Type B pancreatic cell (in vitro differentiated cells): Measurements from ENCODE around the gene PRKAG1. TPM values are rescaled to one million over a fixed set of nuclear protein-coding genes. Genes with fewer than 3 reads are reported as not detected.
A peak's percentile ranks its signal among the peaks of the same experiment; 100 is the strongest.

Source experiments
- DNase-seq: peaks from one replicate; pipeline ENCODE4 v3.0.0; 2021; ENCODE audit warnings: mixed read lengths; ENCODE audit not compliant: unreplicated experiment; ENCODE audit errors: extremely low spot score
- H3K27ac Mint-ChIP-seq: 2 replicates; pipeline ENCODE4 v1.8.0; 2021; ENCODE audit warnings: mild to moderate bottlenecking, mixed read lengths
- H3K27me3 Mint-ChIP-seq: 2 replicates; pipeline ENCODE4 v1.8.0; 2021; ENCODE audit warnings: mixed read lengths
- H3K36me3 Mint-ChIP-seq: 2 replicates; pipeline ENCODE4 v1.8.0; 2021; ENCODE audit warnings: mixed read lengths
- H3K4me1 Mint-ChIP-seq: one replicate; pipeline ENCODE4 v1.8.0; 2021; ENCODE audit warnings: mixed read lengths; ENCODE audit not compliant: unreplicated experiment
- H3K4me3 Mint-ChIP-seq: 2 replicates; pipeline ENCODE4 v1.8.0; 2021; ENCODE audit warnings: mild to moderate bottlenecking, mixed read lengths
- H3K9me3 Mint-ChIP-seq: 2 replicates; pipeline ENCODE4 v1.8.0; 2021; ENCODE audit warnings: mixed read lengths
- total RNA-seq: library from RNA; stranded (reverse); gene quantifications from 2 replicates; pipeline ENCODE4 v1.2.1, GENCODE V29; 2021; ENCODE audit warnings: low replicate concordance
- TF ChIP-seq, protein P1 (sequence below): fragments of 200-600 bp; sonication (generic); conservative IDR thresholded peaks from 2 replicates; pipeline ENCODE4 v1.5.0; 2021; ENCODE audit warnings: antibody characterized with exemption, mild to moderate bottlenecking

Gene PRKAG1
- total RNA-seq, 1 donor from 2014 or later: 58.7 TPM

DNA sequence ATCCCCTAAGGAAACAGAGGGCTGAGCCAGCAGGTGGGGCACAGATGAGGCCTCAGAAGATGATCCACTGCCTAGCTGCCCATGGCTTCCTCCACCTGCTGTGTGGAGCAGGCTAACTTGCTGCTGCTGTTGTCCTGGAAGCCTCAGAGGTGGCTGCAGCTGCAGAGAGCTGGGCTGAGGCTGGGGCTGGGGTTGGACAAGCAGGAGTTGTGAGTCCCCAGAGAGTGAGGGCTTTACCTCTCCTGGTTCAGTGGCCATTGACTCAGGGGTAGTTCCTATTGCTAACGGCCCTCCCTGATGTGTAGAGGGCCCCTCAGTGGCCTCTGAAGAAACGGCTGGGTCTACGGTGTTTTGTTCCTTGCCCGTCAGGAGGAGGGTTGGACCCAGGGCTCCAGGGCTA lies 13.7 kb upstream of the PRKAG1 start:
- no peaks in the 10 kb centered on the region for H3K4me1 Mint-ChIP-seq
- no peaks in the 10 kb centered on the region for H3K27me3 Mint-ChIP-seq
- no peaks in the 10 kb centered on the region for H3K9me3 Mint-ChIP-seq
- DNase-seq: no peak
- no peak overlapping the region for H3K27ac Mint-ChIP-seq
- TF ChIP-seq, protein P1, sequence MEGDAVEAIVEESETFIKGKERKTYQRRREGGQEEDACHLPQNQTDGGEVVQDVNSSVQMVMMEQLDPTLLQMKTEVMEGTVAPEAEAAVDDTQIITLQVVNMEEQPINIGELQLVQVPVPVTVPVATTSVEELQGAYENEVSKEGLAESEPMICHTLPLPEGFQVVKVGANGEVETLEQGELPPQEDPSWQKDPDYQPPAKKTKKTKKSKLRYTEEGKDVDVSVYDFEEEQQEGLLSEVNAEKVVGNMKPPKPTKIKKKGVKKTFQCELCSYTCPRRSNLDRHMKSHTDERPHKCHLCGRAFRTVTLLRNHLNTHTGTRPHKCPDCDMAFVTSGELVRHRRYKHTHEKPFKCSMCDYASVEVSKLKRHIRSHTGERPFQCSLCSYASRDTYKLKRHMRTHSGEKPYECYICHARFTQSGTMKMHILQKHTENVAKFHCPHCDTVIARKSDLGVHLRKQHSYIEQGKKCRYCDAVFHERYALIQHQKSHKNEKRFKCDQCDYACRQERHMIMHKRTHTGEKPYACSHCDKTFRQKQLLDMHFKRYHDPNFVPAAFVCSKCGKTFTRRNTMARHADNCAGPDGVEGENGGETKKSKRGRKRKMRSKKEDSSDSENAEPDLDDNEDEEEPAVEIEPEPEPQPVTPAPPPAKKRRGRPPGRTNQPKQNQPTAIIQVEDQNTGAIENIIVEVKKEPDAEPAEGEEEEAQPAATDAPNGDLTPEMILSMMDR: no peak
- no peak overlapping the region for H3K4me3 Mint-ChIP-seq
- H3K36me3 Mint-ChIP-seq: peaks cover 9% of the 10 kb centered on the region

- TF ChIP-seq, protein P1: no peak
- Mint-ChIP-seq H3K36me3 (peaks cover 7% of the 10 kb centered on the region), H3K27ac (no peak overlapping the region), H3K4me1 (no peaks in the 10 kb centered on the region), H3K9me3 (no peaks in the 10 kb centered on the region), H3K27me3 (no peaks in the 10 kb centered on the region), H3K4me3 (no peak overlapping the region)
- no peak for DNase-seq
Measured at GRCh38 chr12:49031573-49032161, 13.1 kb upstream of the PRKAG1 start.

DNA sequence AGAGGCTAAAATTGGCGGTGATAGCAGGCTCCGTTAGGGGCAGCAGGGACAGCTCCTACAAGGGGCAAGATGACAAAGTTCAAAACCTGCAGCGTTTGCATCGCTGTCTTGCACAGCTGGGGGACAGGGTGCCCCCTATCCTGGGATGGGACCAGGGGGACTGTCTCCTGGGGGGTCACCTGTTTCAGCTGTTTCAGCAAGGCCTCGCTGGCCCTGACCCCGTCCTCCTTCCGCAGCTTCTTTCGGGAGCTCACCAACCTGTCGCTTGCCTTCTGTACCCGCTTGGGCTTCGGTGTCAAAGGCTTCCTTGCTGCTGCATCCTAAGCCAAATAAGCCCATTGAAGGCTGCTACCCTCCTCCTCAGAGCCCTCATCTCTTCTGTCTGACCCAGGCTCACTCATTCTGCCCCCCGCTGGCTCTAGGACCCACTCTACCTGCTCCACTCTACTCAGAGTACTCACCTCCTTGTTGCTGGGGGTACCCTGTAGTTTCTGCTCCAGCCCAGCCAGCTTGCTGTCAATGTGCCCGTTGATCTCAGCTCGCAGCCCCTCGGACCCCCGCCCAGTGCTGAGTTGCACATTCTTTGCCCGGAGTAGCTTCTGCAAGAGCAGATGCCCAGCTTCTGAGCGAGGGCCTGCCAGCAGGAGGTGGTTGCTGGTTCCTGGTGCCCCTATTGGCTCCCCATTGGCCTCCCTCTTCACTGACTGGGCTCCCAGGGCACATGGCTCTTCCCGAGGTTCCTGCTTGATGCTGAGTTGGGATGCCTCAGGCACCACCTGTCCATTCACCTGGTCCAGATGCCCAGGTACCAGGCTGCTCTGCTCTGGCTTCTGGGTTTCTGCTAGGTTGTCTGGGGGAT lies 12.4 kb upstream of the PRKAG1 start:
- Mint-ChIP-seq H3K9me3 (no peaks in the 10 kb centered on the region), H3K4me3 (no peak overlapping the region), H3K4me1 (no peaks in the 10 kb centered on the region), H3K27me3 (no peaks in the 10 kb centered on the region), H3K27ac (no peak overlapping the region), H3K36me3 (peaks cover 6% of the 10 kb centered on the region)
- DNase-seq: no peak
- TF ChIP-seq, protein P1: no peak

GRCh38 chr12:49030119-49030518 lies 11.5 kb upstream of the PRKAG1 start:
- Mint-ChIP-seq H3K36me3 (peaks cover 10% of the 10 kb centered on the region), H3K4me1 (no peaks in the 10 kb centered on the region), H3K4me3 (no peak overlapping the region), H3K27ac (peak overlapping the region; percentile 31), H3K27me3 (no peaks in the 10 kb centered on the region), H3K9me3 (no peaks in the 10 kb centered on the region)
- TF ChIP-seq, protein P1: no peak
- no peak for DNase-seq

- no peaks in the 10 kb centered on the region for H3K4me1 Mint-ChIP-seq
- no peaks in the 10 kb centered on the region for H3K27me3 Mint-ChIP-seq
- H3K9me3 Mint-ChIP-seq: no peaks in the 10 kb centered on the region
- no peak overlapping the region for H3K27ac Mint-ChIP-seq
- TF ChIP-seq, protein P1: no peak
- no peak for DNase-seq
- no peak overlapping the region for H3K4me3 Mint-ChIP-seq
- H3K36me3 Mint-ChIP-seq: peaks cover 8% of the 10 kb centered on the region
Measured at GRCh38 chr12:49028666-49029275, 10.2 kb upstream of the PRKAG1 start.
